ENCODE data around the gene FLT4. TPM values are rescaled to one million over a fixed set of nuclear protein-coding genes. Genes with fewer than 3 reads are reported as not detected.

FLT4 gene
- total and polyA plus RNA-seq, 9 of the 15 experiments (the other 6 are each of a cell fraction or from before 2014, with no cell fraction given): 0.01 to 0.42 (median 0.14) TPM; not detected in 2

- ChIA-PET POLR2A (interaction anchor here (0.6 kb wide), 1 partner anchor 19 kb away, joined by 3 read pairs; no protein-coding TSS in a partner anchor), CTCF (ENCODE audit: low intra/inter-chr PET ratio) (no interaction called here)
- H4K20me1 ChIP-seq (replicated peaks; ENCODE audit: control insufficient read depth, insufficient read depth, low read length): peaks cover 6% of the 10 kb centered on the region
- H3K9me3 ChIP-seq (replicated peaks; ENCODE audit: control insufficient read depth, insufficient read depth, low read depth, low read length): no peaks in the 10 kb centered on the region
- H2AFZ ChIP-seq (ENCODE audit: low read depth, low read length): no peak overlapping the region
- no TSS peak for BruUV-seq (replicated peaks)
- H3K36me3 ChIP-seq (ENCODE audit: control insufficient read depth, insufficient read depth, low read length): no peaks in the 10 kb centered on the region
- in situ Hi-C loops (cut with MboI) (no loop called here), intact Hi-C loops (cut with micrococcal nuclease) (no loop called here)
- TF ChIP-seq CHAMP1 (IDR thresholded peaks at IDR 0.05): no peak
- TF ChIP-seq HMGN3 (IDR thresholded peaks at IDR 0.05; ENCODE audit: borderline replicate concordance, extremely low read depth, insufficient read length, low read depth, low read length): no peak
- TF ChIP-seq C11orf30 (IDR thresholded peaks at IDR 0.05; ENCODE audit: low read depth): no peak
- no peak for TF ChIP-seq SAFB (IDR thresholded peaks at IDR 0.05; ENCODE audit: borderline replicate concordance, low read depth, low read length)
- TF ChIP-seq ZNF639 (CRISPR knock-in tag; conservative IDR thresholded peaks at IDR 0.05 in 1 of 2, IDR thresholded peaks at IDR 0.05 in 1 of 2): no peak
- TF ChIP-seq SAP30 (IDR thresholded peaks at IDR 0.05; ENCODE audit: borderline replicate concordance, insufficient read depth, low read depth, low read length, poor library complexity, severe bottlenecking): no peak
- no peak for TF ChIP-seq SIN3A (IDR thresholded peaks at IDR 0.05; ENCODE audit: borderline replicate concordance in 2 of 2, control insufficient read depth in 1 of 2, low read depth in 2 of 2, low read length in 2 of 2)
- TF ChIP-seq BRCA1 (IDR thresholded peaks at IDR 0.05): no peak
- no peak for TF ChIP-seq BRCA1 (CRISPR knock-in tag; IDR thresholded peaks at IDR 0.05)
- H3K27ac ChIP-seq (ENCODE audit: extremely low read depth, low read depth, low read length): no peak overlapping the region
- WGBS (ENCODE audit: insufficient coverage, low coverage, missing lambda C conversion rate): 10% methylated on average over 12 of the region's 12 CpGs
- no peak overlapping the region for H3K4me2 ChIP-seq (ENCODE audit: insufficient read depth, low read length)
- H3K9ac ChIP-seq (ENCODE audit: insufficient read depth in 1 of 2, low read depth in 2 of 2, low read length in 2 of 2): no peak overlapping the region
- H3K27me3 ChIP-seq (ENCODE audit: control insufficient read depth in 2 of 2, insufficient read depth in 2 of 2, low read length in 2 of 2): peaks cover 17 to 70% of the 10 kb centered on the region in 2 experiments; a peak in 4 of 5 replicates
- no peak overlapping the region for H3K4me3 ChIP-seq
- no peaks in the 10 kb centered on the region for H3K79me2 ChIP-seq (ENCODE audit: control insufficient read depth, insufficient read depth, low read length)
- ATAC-seq (no peak), FAIRE-seq (no peak), DNase-seq (ENCODE audit: extremely low read depth in 1 of 4, low spot score in 3 of 4) (no peak)
- H3K9me1 ChIP-seq (ENCODE audit: control insufficient read depth, insufficient read depth, low read length): no peaks in the 10 kb centered on the region
- peaks cover 0 to 58% of the 10 kb centered on the region in 2 experiments; a peak in 2 of 5 replicates for H3K4me1 ChIP-seq (replicated peaks in 1 of 2; ENCODE audit: control insufficient read depth in 2 of 2, insufficient read depth in 2 of 2, low read length in 2 of 2)
Observed at GRCh38 chr5:180627386-180628120, 21.8 kb downstream of the FLT4 start.
